Mesendoderm (in vitro differentiated cells): ENCODE results near the gene IGF2R.
"Not testable (repeated sequence)": the region's sequence is repeated elsewhere in the genome, so short reads cannot be mapped to it uniquely, and the experiment has no call there.

ENCODE experiments used
- DNase-seq: peaks from one replicate; pipeline ENCODE4 v3.0.0; 2013
- H2AK5ac ChIP-seq: 2 replicates; pipeline ENCODE4 v1.6.1; 2013; ENCODE audit warnings: low read length, inconsistent platforms
- H2BK120ac ChIP-seq: 2 replicates; pipeline ENCODE4 v1.6.1; 2013; ENCODE audit warnings: low read depth, mild to moderate bottlenecking, low read length, moderate library complexity, mixed read lengths
- H2BK15ac ChIP-seq: replicated peaks from 2 replicates; pipeline ENCODE4 v1.6.1; 2013; ENCODE audit warnings: low read depth, mild to moderate bottlenecking, moderate library complexity
- H2BK5ac ChIP-seq: 2 replicates; pipeline ENCODE4 v1.6.1; 2013; ENCODE audit warnings: low read length, inconsistent platforms
- H3K18ac ChIP-seq: 2 replicates; pipeline ENCODE4 v1.6.1; 2013; ENCODE audit warnings: mild to moderate bottlenecking, low read length, mixed read lengths
- H3K23ac ChIP-seq: one replicate; pipeline ENCODE4 v1.6.1; 2013; ENCODE audit warnings: low read length
- H3K27ac ChIP-seq: 2 replicates; pipeline ENCODE4 v1.5.1; 2013; ENCODE audit warnings: low read depth, mild to moderate bottlenecking, inconsistent platforms, low read length, moderate library complexity
- H3K27me3 ChIP-seq: 2 replicates; pipeline ENCODE4 v1.6.1; 2013; ENCODE audit warnings: low read length, control low read depth, mild to moderate bottlenecking, inconsistent platforms; ENCODE audit not compliant: insufficient read depth, poor library complexity
- H3K36me3 ChIP-seq: 2 replicates; pipeline ENCODE4 v1.6.1; 2013; ENCODE audit warnings: low read length, inconsistent platforms; ENCODE audit not compliant: control insufficient read depth, insufficient read depth
- H3K4ac ChIP-seq: one replicate; pipeline ENCODE4 v1.6.1; 2013; ENCODE audit warnings: low read depth, mild to moderate bottlenecking, low read length, moderate library complexity
- H3K4me1 ChIP-seq: 2 replicates; pipeline ENCODE4 v1.6.1; 2013; ENCODE audit warnings: low read depth, low read length, inconsistent platforms; ENCODE audit not compliant: control insufficient read depth
- H3K4me2 ChIP-seq: 2 replicates; pipeline ENCODE4 v1.6.1; 2013; ENCODE audit warnings: low read length
- H3K4me3 ChIP-seq: 2 replicates; pipeline ENCODE4 v1.5.1; 2013; ENCODE audit warnings: mild to moderate bottlenecking, low read length
- H3K56ac ChIP-seq: one replicate; pipeline ENCODE4 v1.6.1; 2013; ENCODE audit warnings: low read length
- H3K79me1 ChIP-seq: 2 replicates; pipeline ENCODE4 v1.6.1; 2013; ENCODE audit warnings: low read length, inconsistent platforms
- H3K79me2 ChIP-seq: 2 replicates; pipeline ENCODE4 v1.6.1; 2013; ENCODE audit warnings: mild to moderate bottlenecking, low read length; ENCODE audit not compliant: control insufficient read depth, insufficient read depth
- H3K9ac ChIP-seq: 2 replicates; pipeline ENCODE4 v1.6.1; 2013; ENCODE audit warnings: low read length, inconsistent platforms
- H4K5ac ChIP-seq: one replicate; pipeline ENCODE4 v1.6.1; 2013; ENCODE audit warnings: low read length
- H4K8ac ChIP-seq: one replicate; pipeline ENCODE4 v1.6.1; 2013; ENCODE audit warnings: low read depth, mild to moderate bottlenecking, control low read depth, low read length, moderate library complexity
- WGBS: extraction: QIAGEN DNeasy Blood & Tissue Kit; methylation state at CpG from one replicate; pipeline ENCODE4 v1.1.7; 2013; ENCODE audit warnings: low lambda C conversion rate, missing lambda C conversion rate; ENCODE audit not compliant: insufficient coverage; ENCODE audit errors: extremely low coverage; 5-methylcytosine and 5-hydroxymethylcytosine counted together

Gene IGF2R

DNA sequence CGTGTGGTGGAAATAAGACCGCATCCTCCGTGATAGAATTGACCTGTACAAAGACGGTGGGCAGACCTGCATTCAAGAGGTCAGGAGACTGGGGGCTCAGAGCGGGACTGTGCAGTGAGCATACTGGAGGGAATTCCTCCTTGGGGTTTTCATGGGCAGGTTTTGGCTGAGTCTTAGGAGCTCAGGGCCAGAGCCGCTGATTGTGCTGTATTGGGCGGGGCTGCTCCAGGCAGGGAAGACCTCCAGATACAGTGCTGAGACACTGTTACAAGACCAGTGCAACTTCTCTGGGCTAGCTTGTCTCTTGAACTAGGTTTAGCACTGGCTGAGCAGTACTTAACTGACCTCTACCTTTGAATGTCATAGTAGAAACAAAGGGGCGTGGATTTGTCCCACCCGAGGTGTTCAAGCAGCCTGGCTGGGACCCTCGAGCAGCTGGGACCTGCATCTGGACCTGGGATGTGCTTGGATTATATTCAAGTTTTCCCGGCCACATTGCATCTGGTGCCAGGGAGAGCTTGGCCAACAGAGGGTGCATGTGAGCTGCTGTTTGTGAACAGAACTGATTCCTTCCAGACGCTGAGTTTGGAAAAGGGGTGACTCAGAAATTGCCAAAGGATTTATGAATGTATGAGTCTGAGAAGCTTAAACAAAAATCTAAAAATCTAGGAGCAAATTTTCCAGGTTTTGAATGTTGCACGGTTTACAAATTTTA is 119.3 kb downstream of the IGF2R start:
- H3K4me1 ChIP-seq = no peaks in the 10 kb centered on the region
- no peaks in the 10 kb centered on the region for H3K79me1 ChIP-seq
- no peak overlapping the region for H3K56ac ChIP-seq
- no peak overlapping the region for H3K18ac ChIP-seq
- peak; percentile 58 for DNase-seq
- H4K5ac ChIP-seq = no peak overlapping the region
- no peak overlapping the region for H2BK15ac ChIP-seq
- no CpG with 5 or more reads among the region's 13 CpGs for WGBS
- H3K4ac ChIP-seq = no peak overlapping the region
- no peak overlapping the region for H2BK120ac ChIP-seq
- H3K27ac ChIP-seq = no peak overlapping the region
- peaks cover 8% of the 10 kb centered on the region for H3K36me3 ChIP-seq
- H4K8ac ChIP-seq = no peak overlapping the region
- no peak overlapping the region for H2BK5ac ChIP-seq
- H3K9ac ChIP-seq = no peak overlapping the region
- no peak overlapping the region for H3K23ac ChIP-seq
- no peak overlapping the region for H3K4me2 ChIP-seq
- H2AK5ac ChIP-seq = no peak overlapping the region
- H3K79me2 ChIP-seq = no peaks in the 10 kb centered on the region
- no peaks in the 10 kb centered on the region for H3K27me3 ChIP-seq
- no peak overlapping the region for H3K4me3 ChIP-seq

- no peak for DNase-seq
- Histone ChIP-seq H2BK15ac (no peak overlapping the region), H4K8ac (no peak overlapping the region), H3K9ac (no peak overlapping the region), H3K23ac (no peak overlapping the region), H3K4ac (no peak overlapping the region), H3K79me1 (no peaks in the 10 kb centered on the region), H3K36me3 (peaks cover 7% of the 10 kb centered on the region), H3K79me2 (no peaks in the 10 kb centered on the region), H3K27ac (no peak overlapping the region), H3K18ac (no peak overlapping the region), H2BK120ac (no peak overlapping the region), H2AK5ac (no peak overlapping the region), H3K4me1 (no peaks in the 10 kb centered on the region), H3K56ac (no peak overlapping the region), H3K4me3 (no peak overlapping the region), H3K4me2 (no peak overlapping the region), H2BK5ac (no peak overlapping the region), H3K27me3 (no peaks in the 10 kb centered on the region), H4K5ac (no peak overlapping the region)
- WGBS = no CpG with 5 or more reads among the region's 21 CpGs
These were observed 120.1 kb downstream of the IGF2R start for GRCh38 chr6:160088784-160089533.

- peaks cover 8% of the 10 kb centered on the region for H3K36me3 ChIP-seq
- no peak overlapping the region for H3K9ac ChIP-seq
- H3K18ac ChIP-seq = no peak overlapping the region
- H3K4me3 ChIP-seq = no peak overlapping the region
- H2BK5ac ChIP-seq = no peak overlapping the region
- no peak overlapping the region for H3K4ac ChIP-seq
- no peak overlapping the region for H2BK15ac ChIP-seq
- H3K4me1 ChIP-seq = no peaks in the 10 kb centered on the region
- no peak overlapping the region for H4K5ac ChIP-seq
- no peak overlapping the region for H2AK5ac ChIP-seq
- no peak overlapping the region for H3K27ac ChIP-seq
- H3K79me2 ChIP-seq = no peaks in the 10 kb centered on the region
- no peak overlapping the region for H3K56ac ChIP-seq
- no peak overlapping the region for H3K23ac ChIP-seq
- no peak overlapping the region for H4K8ac ChIP-seq
- WGBS = no CpG with 5 or more reads among the region's 7 CpGs
- H2BK120ac ChIP-seq = no peak overlapping the region
- no peak overlapping the region for H3K4me2 ChIP-seq
- H3K27me3 ChIP-seq = no peaks in the 10 kb centered on the region
- no peak for DNase-seq
- no peaks in the 10 kb centered on the region for H3K79me1 ChIP-seq
These were observed 120.6 kb downstream of the IGF2R start for GRCh38 chr6:160089534-160089897.

DNA sequence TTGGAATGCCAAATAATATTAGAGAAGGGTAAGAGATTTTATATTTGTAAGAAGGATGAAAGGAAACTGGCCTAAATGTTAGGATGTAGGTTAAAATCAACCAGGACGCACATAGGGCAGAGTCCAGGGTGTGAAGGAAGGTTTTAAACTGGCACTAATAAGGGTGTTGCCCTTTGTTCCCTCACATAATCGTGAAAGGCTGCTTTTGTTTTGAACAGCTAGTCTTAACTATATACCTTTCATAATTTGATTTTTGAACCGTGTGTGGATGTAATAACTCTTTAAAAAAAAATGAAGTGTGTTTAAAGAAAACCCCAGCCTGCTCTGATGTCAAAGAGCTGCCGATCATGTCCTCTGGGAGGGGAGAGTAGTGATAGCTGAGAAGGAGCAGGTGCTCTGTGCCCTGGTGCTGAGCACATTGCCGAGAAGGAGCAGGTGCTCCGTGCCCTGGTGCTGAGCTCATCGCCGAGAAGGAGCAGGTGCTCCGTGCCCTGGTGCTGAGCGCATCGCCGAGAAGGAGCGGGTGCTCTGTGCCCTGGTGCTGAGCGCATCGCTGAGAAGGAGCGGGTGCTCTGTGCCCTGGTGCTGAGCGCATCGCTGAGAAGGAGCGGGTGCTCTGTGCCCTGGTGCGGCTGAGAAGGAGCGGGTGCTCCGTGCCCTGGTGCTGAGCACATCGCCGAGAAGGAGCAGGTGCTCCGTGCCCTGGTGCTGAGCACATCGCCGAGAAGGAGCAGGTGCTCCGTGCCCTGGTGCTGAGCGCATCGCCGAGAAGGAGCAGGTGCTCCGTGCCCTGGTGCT is 121.8 kb downstream of the IGF2R start:
- no CpG with 5 or more reads among the region's 32 CpGs for WGBS
- not testable (repeated sequence) for H3K36me3 ChIP-seq, H3K4me3 ChIP-seq

GRCh38 chr6:160092176-160092575 is 123.3 kb downstream of the IGF2R start:
- H3K36me3 ChIP-seq = not testable (repeated sequence)

More for the DNA sequence above, 121.8 kb downstream of the IGF2R start:
- not testable (repeated sequence) for H3K4me1 ChIP-seq, H2AK5ac ChIP-seq, H3K23ac ChIP-seq, DNase-seq, H2BK5ac ChIP-seq, H2BK15ac ChIP-seq, H3K56ac ChIP-seq, H3K27me3 ChIP-seq, H3K4ac ChIP-seq, H3K9ac ChIP-seq, H3K4me2 ChIP-seq, H3K18ac ChIP-seq, H2BK120ac ChIP-seq, H3K79me1 ChIP-seq, H4K8ac ChIP-seq, H4K5ac ChIP-seq, H3K79me2 ChIP-seq, H3K27ac ChIP-seq

More at GRCh38 chr6:160092176-160092575, 123.3 kb downstream of the IGF2R start:
- H2BK15ac ChIP-seq, H3K9ac ChIP-seq, H3K18ac ChIP-seq, H3K27ac ChIP-seq, H3K4ac ChIP-seq, DNase-seq, H3K4me3 ChIP-seq, H3K56ac ChIP-seq, H3K23ac ChIP-seq, H2BK5ac ChIP-seq, H4K5ac ChIP-seq, H4K8ac ChIP-seq, H3K79me1 ChIP-seq, H3K4me2 ChIP-seq, H3K27me3 ChIP-seq, H3K4me1 ChIP-seq, H2BK120ac ChIP-seq, H2AK5ac ChIP-seq, H3K79me2 ChIP-seq: not testable (repeated sequence)
- no CpG with 5 or more reads among the region's 6 CpGs for WGBS
